Activated T-cell treated with anti-CD3 and anti-CD28 coated beads, Interleukin-2, amount 50 U/mL, for 4 hours (primary cell): ENCODE results near the gene PERM1. TPM values are rescaled to one million over a fixed set of nuclear protein-coding genes. Genes with fewer than 3 reads are reported as not detected.

Source experiments
- ATAC-seq, 2 donors: fragments of 200-7000 bp; cut with Tn5 transposase; one replicate each; pipeline ENCODE4 v1.10.0; 2021
- DNase-seq: peaks from one replicate; pipeline ENCODE4 v3.0.0-alpha.2; 2020
- H3K27me3 Mint-ChIP-seq: one replicate; pipeline ENCODE4 v1.8.0; 2021; ENCODE audit warnings: low read depth, mixed read lengths
- H3K36me3 Mint-ChIP-seq: one replicate; pipeline ENCODE4 v1.8.0; 2022; ENCODE audit warnings: mixed read lengths; ENCODE audit not compliant: insufficient read depth
- H3K4me1 Mint-ChIP-seq: one replicate; pipeline ENCODE4 v1.8.0; 2021; ENCODE audit warnings: low read depth, mixed read lengths
- H3K4me3 Mint-ChIP-seq: one replicate; pipeline ENCODE4 v1.8.0; 2021; ENCODE audit warnings: mild to moderate bottlenecking, moderate library complexity, mixed read lengths
- H3K9me3 Mint-ChIP-seq: one replicate; pipeline ENCODE4 v1.8.0; 2021; ENCODE audit warnings: mixed read lengths
- total RNA-seq, 3 donors: library from RNA; stranded (reverse); gene quantifications; one replicate each; pipeline ENCODE4 v1.2.1, GENCODE V29; 2021

The PERM1 gene
- total RNA-seq, 3 donors from 2014 or later = not detected

- DNase-seq (no peak), ATAC-seq (no peak)
- Mint-ChIP-seq H3K4me3 (peak overlapping the region; percentile 64), H3K9me3 (no peaks in the 10 kb centered on the region), H3K4me1 (peaks cover 22% of the 10 kb centered on the region), H3K36me3 (peaks cover 3% of the 10 kb centered on the region), H3K27me3 (no peaks in the 10 kb centered on the region)
Measured at GRCh38 chr1:962381-963300, 19.3 kb downstream of the PERM1 start.

GRCh38 chr1:961132-961669 is 20.7 kb downstream of the PERM1 start:
- DNase-seq = no peak
- ATAC-seq = no peak
- peak overlapping the region; percentile 71 for H3K4me3 Mint-ChIP-seq
- H3K36me3 Mint-ChIP-seq = peaks cover 6% of the 10 kb centered on the region
- no peaks in the 10 kb centered on the region for H3K9me3 Mint-ChIP-seq
- no peaks in the 10 kb centered on the region for H3K27me3 Mint-ChIP-seq
- H3K4me1 Mint-ChIP-seq = peaks cover 27% of the 10 kb centered on the region

DNA sequence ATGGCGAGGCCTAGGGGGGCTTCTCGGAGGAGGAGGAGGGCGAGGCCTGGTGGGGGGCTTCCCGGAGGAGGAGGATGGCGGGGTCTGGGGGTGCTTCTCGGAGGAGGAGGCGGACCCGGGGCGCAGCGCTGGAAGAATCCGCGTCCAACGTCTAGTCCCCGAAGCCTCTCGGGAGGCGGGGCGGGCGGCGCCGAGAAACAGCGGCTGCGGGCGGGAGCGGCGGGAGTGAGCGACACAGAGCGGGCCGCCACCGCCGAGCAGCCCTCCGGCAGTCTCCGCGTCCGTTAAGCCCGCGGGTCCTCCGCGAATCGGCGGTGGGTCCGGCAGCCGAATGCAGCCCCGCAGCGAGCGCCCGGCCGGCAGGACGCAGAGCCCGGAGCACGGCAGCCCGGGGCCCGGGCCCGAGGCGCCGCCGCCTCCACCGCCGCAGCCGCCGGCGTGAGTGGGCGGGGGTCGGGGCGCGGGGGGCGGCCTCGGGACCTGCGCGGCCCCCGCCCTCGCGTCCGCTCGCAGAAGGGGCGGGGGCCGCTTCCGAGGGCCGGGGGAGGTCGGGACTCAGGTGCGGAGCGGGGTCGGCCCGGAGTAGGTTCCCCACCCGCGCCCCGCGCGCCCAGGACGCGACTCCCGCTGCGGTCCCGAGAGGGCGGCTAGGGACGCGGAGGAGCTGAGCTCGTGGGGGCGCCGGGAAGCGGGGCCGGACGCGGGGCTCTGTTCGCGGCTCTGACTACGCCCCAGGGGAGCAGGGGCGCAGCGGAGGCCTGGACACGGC is 21.3 kb downstream of the PERM1 start, which contains the start of gene KLHL17:
KLHL17 (plus strand) TSS at position 222 of the 769 bp plus-strand sequence; CDS start at position 332, 110 bp downstream.
- peak; percentile 75 for DNase-seq
- H3K36me3 Mint-ChIP-seq = peaks cover 11% of the 10 kb centered on the region
- no peaks in the 10 kb centered on the region for H3K9me3 Mint-ChIP-seq
- H3K4me3 Mint-ChIP-seq = peak within 1 kb of the TSS; percentile 98
- peaks cover 22% of the 10 kb centered on the region for H3K4me1 Mint-ChIP-seq
- ATAC-seq = peak; percentile 70 to 77
- no peaks in the 10 kb centered on the region for H3K27me3 Mint-ChIP-seq

GRCh38 chr1:959731-960362 is 22.0 kb downstream of the PERM1 start:
- Mint-ChIP-seq H3K36me3 (peaks cover 17% of the 10 kb centered on the region), H3K9me3 (no peaks in the 10 kb centered on the region), H3K4me1 (peaks cover 21% of the 10 kb centered on the region), H3K27me3 (no peaks in the 10 kb centered on the region), H3K4me3 (peak overlapping the region; percentile 98)
- ATAC-seq (peak; percentile 19 to 22), DNase-seq (no peak)

DNA sequence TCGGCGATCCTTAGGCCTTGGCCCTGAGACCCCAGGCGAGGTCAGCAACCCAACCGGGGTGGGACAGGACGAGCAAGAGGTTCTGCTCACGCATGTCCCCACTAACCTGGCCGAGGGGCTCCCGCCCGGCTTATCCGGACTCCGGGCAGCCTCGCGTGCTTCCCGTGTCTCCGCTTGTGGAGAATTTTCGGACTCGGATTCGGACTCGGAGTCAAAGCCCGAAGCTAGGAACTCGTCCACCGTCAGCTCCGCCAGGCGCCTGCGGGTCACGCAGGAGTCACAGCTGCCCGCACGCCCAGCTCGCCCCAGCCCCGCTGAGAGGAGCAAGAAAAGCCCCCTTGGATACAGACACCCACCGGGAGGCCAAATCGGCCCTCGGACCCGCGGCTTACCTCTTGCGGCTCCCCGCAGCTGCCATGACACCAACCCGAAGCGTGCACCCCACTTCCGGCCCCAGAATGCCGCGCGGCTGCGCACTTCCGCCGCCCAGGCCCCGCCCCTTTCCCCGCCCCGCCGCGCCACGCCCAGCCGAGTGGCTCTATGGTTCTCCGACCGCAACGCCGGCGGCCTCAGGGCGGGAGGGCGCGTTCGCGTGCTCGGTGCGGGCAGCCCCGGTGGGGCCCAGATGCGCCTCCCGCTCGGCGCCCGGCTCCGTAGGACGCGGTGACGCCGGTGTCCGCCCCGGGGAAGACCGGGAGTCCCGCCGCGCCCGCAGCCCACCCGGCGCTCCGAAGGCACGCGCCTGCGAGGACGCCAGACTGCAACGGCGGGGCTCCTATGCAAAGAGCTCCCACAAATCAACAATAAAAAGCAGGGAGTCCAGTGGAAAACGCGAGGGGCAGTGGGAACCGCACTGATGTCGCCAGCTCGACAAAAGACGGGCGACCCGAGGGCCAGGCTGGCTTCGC is 22.8 kb downstream of the PERM1 start, which contains the start of gene NOC2L:
NOC2L (minus strand) TSS at position 434 of the 908 bp plus-strand sequence; CDS start at position 418, 16 bp downstream.
- Mint-ChIP-seq H3K4me1 (peaks cover 21% of the 10 kb centered on the region), H3K9me3 (no peaks in the 10 kb centered on the region), H3K36me3 (peaks cover 21% of the 10 kb centered on the region), H3K27me3 (no peaks in the 10 kb centered on the region), H3K4me3 (peak within 1 kb of the TSS; percentile 98)
- ATAC-seq (peak; percentile 85), DNase-seq (peak; percentile 98)

DNA sequence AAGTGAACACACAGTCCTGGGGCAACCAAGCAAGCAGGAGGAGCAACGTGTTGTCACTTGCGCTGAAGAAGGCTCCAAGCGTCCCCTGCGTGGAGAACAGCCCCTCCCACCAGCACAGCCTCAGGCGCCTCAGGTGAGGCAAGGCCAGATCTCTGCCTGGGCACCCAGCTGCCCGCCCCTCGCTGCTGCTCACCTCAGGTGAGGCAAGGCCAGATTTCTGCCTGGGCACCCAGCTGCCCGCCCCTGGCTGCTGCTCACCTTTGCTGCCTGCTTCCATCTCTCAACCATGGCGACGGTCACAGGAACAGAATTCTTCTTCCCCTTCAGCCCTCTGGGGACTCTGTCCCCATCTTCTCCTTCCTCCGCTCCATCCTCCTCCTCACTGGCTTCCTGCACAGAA is 25.3 kb downstream of the PERM1 start:
- H3K9me3 Mint-ChIP-seq = no peaks in the 10 kb centered on the region
- peaks cover 27% of the 10 kb centered on the region for H3K36me3 Mint-ChIP-seq
- ATAC-seq (no peak), DNase-seq (no peak)
- peak overlapping the region; percentile 98 for H3K4me3 Mint-ChIP-seq
- H3K4me1 Mint-ChIP-seq = peaks cover 20% of the 10 kb centered on the region
- H3K27me3 Mint-ChIP-seq = no peaks in the 10 kb centered on the region

DNA sequence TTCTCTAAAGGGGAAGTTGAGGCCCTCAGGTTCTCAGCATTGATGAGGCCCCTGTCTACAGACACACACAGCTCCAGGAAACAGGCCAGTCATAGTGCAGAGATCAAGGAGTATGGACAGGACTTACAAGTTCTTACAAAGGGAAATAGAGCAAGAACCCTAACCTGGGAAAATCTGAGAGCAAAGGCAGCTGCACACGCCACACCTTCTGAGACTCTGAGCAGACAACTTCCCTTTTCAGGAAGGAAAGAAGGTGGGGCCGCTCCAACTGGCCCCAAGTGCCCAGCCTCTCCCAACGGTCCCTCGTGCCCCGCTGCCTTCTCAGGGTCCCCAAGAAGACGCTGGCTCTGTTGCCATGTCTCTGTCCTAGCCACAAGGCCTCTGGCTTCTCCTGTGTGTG is 26.4 kb downstream of the PERM1 start:
- no peaks in the 10 kb centered on the region for H3K9me3 Mint-ChIP-seq
- ATAC-seq = no peak
- peaks cover 34% of the 10 kb centered on the region for H3K36me3 Mint-ChIP-seq
- no peak overlapping the region for H3K4me3 Mint-ChIP-seq
- no peaks in the 10 kb centered on the region for H3K27me3 Mint-ChIP-seq
- H3K4me1 Mint-ChIP-seq = peaks cover 17% of the 10 kb centered on the region
- no peak for DNase-seq

GRCh38 chr1:954927-955326 is 27.0 kb downstream of the PERM1 start:
- peaks cover 13% of the 10 kb centered on the region for H3K4me1 Mint-ChIP-seq
- H3K27me3 Mint-ChIP-seq = no peaks in the 10 kb centered on the region
- no peaks in the 10 kb centered on the region for H3K9me3 Mint-ChIP-seq
- no peak for ATAC-seq
- no peak overlapping the region for H3K4me3 Mint-ChIP-seq
- DNase-seq = no peak
- peaks cover 40% of the 10 kb centered on the region for H3K36me3 Mint-ChIP-seq

GRCh38 chr1:953524-954320 is 28.2 kb downstream of the PERM1 start:
- no peak for ATAC-seq
- Mint-ChIP-seq H3K4me3 (no peak overlapping the region), H3K9me3 (no peaks in the 10 kb centered on the region), H3K27me3 (no peaks in the 10 kb centered on the region), H3K4me1 (peaks cover 12% of the 10 kb centered on the region), H3K36me3 (peaks cover 48% of the 10 kb centered on the region)
- DNase-seq = no peak

DNA sequence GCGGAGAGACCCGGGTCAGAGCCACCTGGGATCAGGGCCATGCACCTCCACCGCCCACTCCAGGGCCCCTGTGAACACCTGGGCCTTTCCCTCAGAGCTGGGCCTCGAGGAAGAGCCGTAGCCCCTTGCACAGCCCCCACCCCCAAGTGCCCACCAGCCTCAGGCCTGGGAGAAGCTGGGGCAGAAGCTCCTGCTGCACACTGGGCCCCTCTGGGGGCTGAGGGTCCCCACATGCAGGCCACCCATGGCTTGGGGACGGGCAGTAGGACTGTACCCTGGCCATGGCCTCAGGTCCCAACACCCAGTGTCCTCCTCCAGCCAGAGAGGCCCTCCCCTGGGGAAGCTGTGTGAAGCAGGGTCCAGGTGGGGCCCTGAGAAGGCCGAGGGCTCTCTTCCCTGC is 29.3 kb downstream of the PERM1 start:
- ATAC-seq = no peak
- no peak for DNase-seq
- Mint-ChIP-seq H3K4me1 (peaks cover 4% of the 10 kb centered on the region), H3K4me3 (no peak overlapping the region), H3K27me3 (no peaks in the 10 kb centered on the region), H3K9me3 (no peaks in the 10 kb centered on the region), H3K36me3 (peaks cover 46% of the 10 kb centered on the region)

DNA sequence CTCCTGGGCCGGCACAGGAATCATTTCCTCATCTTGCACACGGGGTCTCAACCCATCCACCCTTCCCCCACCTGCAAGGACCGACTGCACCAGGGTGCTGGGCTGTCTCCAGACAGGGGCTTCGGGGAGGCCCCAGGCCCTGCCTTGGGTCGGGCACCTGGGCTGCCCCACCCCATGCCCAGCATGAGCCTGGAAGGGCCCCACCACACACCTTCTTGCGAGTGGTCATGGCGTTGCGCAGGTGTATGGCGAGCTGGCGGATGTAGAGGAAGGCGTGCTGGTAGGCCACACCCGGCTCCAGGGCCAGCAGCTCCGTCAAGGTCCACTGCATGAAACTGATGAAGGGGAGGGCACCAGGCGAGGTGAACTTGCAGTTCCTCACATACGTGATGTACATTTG is 29.7 kb downstream of the PERM1 start:
- DNase-seq (no peak), ATAC-seq (no peak)
- Mint-ChIP-seq H3K36me3 (peaks cover 46% of the 10 kb centered on the region), H3K4me1 (peaks cover under 1% of the 10 kb centered on the region), H3K4me3 (no peak overlapping the region), H3K9me3 (no peaks in the 10 kb centered on the region), H3K27me3 (no peaks in the 10 kb centered on the region)

DNA sequence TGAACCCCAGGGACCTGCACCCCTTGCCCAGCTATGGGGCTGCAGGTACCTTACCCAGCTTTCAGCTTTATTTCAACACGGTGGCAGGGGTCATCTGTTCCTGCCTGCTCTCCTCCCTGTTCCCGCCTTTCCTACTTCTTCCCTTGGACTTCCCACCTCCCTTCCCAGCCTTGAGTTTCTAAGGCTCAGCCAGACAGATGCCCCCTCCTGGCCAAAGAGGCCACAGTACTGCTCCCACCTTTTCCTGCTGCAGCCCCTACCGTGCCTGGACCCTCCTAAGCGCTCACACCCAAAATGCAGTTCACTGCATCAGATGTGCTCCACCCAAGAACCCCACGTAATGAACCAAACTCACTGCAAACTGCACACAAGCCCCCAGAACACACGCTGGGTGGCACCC is 30.5 kb downstream of the PERM1 start:
- DNase-seq (no peak), ATAC-seq (no peak)
- Mint-ChIP-seq H3K9me3 (no peaks in the 10 kb centered on the region), H3K27me3 (no peaks in the 10 kb centered on the region), H3K36me3 (peaks cover 47% of the 10 kb centered on the region), H3K4me3 (no peak overlapping the region), H3K4me1 (no peaks in the 10 kb centered on the region)
